B cell (primary cell): Measurements from ENCODE around the gene STX18. TPM values are rescaled to one million over a fixed set of nuclear protein-coding genes. Genes with fewer than 3 reads are reported as not detected.

Experiments used
- ATAC-seq: fragments of 200-7000 bp; cut with Tn5 transposase; one replicate; pipeline ENCODE4 v1.10.0; 2021; ENCODE audit warnings: low read depth, mild to moderate bottlenecking, moderate number of reproducible peaks, moderate library complexity
- CTCF ChIA-PET: fragments of 350-600 bp; sonication (Branson Sonifier 250); formaldehyde crosslinking; loops from one replicate; lab custom pipeline; 2021; ENCODE audit warnings: antibody characterized with exemption, inconsistent platforms; lab: Charles Lee
- POLR2A ChIA-PET: fragments of 350-600 bp; sonication (Branson Sonifier 250); formaldehyde crosslinking; loops from one replicate; lab custom pipeline; 2021; ENCODE audit warnings: antibody characterized with exemption; lab: Charles Lee
- DNase-seq: peaks from one replicate; pipeline ENCODE4 v3.0.0; 2013
- H2AFZ ChIP-seq: 2 replicates; pipeline ENCODE4 v1.6.1; 2012; ENCODE audit warnings: mild to moderate bottlenecking, low read depth, low read length; ENCODE audit not compliant: insufficient read depth, poor library complexity, severe bottlenecking
- H3K27ac ChIP-seq, 2 donors: 1 replicate in 1 of 2; 2 replicates in 1 of 2; pipeline ENCODE4 v1.5.1; 2012 to 2013; ENCODE audit warnings: low read length in 2 of 2, mild to moderate bottlenecking in 2 of 2, moderate library complexity in 1 of 2
- H3K27me3 ChIP-seq, 4 experiments: fragments of 200-600 bp in 1 of 4; sonication (generic) in 1 of 4; replicated peaks in 1 of 4; 1 replicate in 2 of 4; 2 replicates in 2 of 4; pipeline versions ENCODE4 v1.6.1 to v1.7.0; 2013 to 2016; ENCODE audit warnings: low read length in 3 of 4, mild to moderate bottlenecking in 2 of 4, mixed read lengths in 1 of 4, moderate library complexity in 1 of 4; ENCODE audit not compliant: insufficient read depth in 4 of 4, control insufficient read depth in 3 of 4; ENCODE audit errors: control extremely low read depth in 1 of 4
- H3K36me3 ChIP-seq, 2 experiments: replicated peaks in 1 of 2; 1 replicate in 1 of 2; 2 replicates in 1 of 2; pipeline versions ENCODE4 v1.6.1 to v1.7.1; 2013; ENCODE audit warnings: low read length in 1 of 2; ENCODE audit not compliant: insufficient read depth in 2 of 2, control insufficient read depth in 1 of 2; ENCODE audit errors: control extremely low read depth in 1 of 2, extremely low read depth in 1 of 2
- H3K4me1 ChIP-seq, 2 donors: fragments of 200-600 bp in 1 of 2; sonication (generic) in 1 of 2; 1 replicate in 1 of 2; 2 replicates in 1 of 2; pipeline versions ENCODE4 v1.5.1 to v1.6.1; 2013 to 2017; ENCODE audit warnings: low read length in 2 of 2; ENCODE audit not compliant: control insufficient read depth in 2 of 2, insufficient read depth in 2 of 2
- H3K4me2 ChIP-seq: replicated peaks from 2 replicates; pipeline ENCODE3; 2012; ENCODE audit warnings: mild to moderate bottlenecking, low read depth, low read length; ENCODE audit not compliant: poor library complexity, severe bottlenecking
- H3K4me3 ChIP-seq, 5 experiments: fragments of 200-600 bp in 1 of 5; sonication (generic) in 1 of 5; 1 replicate in 3 of 5; 2 replicates in 2 of 5; pipeline versions ENCODE4 v1.5.1 to v1.7.0; 2011 to 2016; ENCODE audit warnings: low read length in 4 of 5, mild to moderate bottlenecking in 4 of 5, low read depth in 2 of 5, control low read depth in 1 of 5, moderate library complexity in 1 of 5; ENCODE audit not compliant: insufficient read depth in 1 of 5; ENCODE audit errors: control extremely low read depth in 1 of 5, extremely low read depth in 1 of 5
- H3K79me2 ChIP-seq: fragments of 200-600 bp; sonication (generic); one replicate; pipeline ENCODE4 v1.6.0; 2016; ENCODE audit warnings: low read length; ENCODE audit not compliant: control insufficient read depth, insufficient read depth
- H3K9ac ChIP-seq: fragments of 200-600 bp; sonication (generic); 2 replicates; pipeline ENCODE4 v1.6.1; 2017; ENCODE audit warnings: mild to moderate bottlenecking, low read length, moderate library complexity
- H3K9me3 ChIP-seq, 3 donors: one replicate each; pipeline versions ENCODE4 v1.6.1 to v1.7.1; 2013; ENCODE audit warnings: low read length in 2 of 3; ENCODE audit not compliant: control insufficient read depth in 2 of 3, insufficient read depth in 1 of 3; ENCODE audit errors: control extremely low read depth in 1 of 3
- H4K20me1 ChIP-seq: 2 replicates; pipeline ENCODE4 v1.6.0; 2012; ENCODE audit warnings: mild to moderate bottlenecking, low read length; ENCODE audit not compliant: insufficient read depth, control insufficient read depth, poor library complexity, severe bottlenecking
- H3K27ac Mint-ChIP-seq: one replicate; pipeline ENCODE4 v1.8.0; 2021; ENCODE audit warnings: mixed read lengths
- H3K27me3 Mint-ChIP-seq: one replicate; pipeline ENCODE4 v1.8.0; 2021; ENCODE audit warnings: mixed read lengths
- H3K4me1 Mint-ChIP-seq: one replicate; pipeline ENCODE4 v1.8.0; 2021; ENCODE audit warnings: mixed read lengths
- H3K4me3 Mint-ChIP-seq: one replicate; pipeline ENCODE4 v1.8.0; 2021; ENCODE audit warnings: mixed read lengths
- H3K9me3 Mint-ChIP-seq: one replicate; pipeline ENCODE4 v1.8.0; 2022; ENCODE audit warnings: mixed read lengths; ENCODE audit not compliant: insufficient read depth
- EZH2 ChIP-seq: IDR thresholded peaks from 2 replicates; pipeline ENCODE4 v1.6.1; 2012; ENCODE audit warnings: borderline replicate concordance, low read depth, mild to moderate bottlenecking, moderate library complexity, low read length; ENCODE audit not compliant: insufficient read depth, poor library complexity, severe bottlenecking
- WGBS: methylation state at CpG from one replicate; pipeline ENCODE4 v1.1.5; 2013; ENCODE audit warnings: missing lambda C conversion rate; ENCODE audit not compliant: insufficient coverage; 5-methylcytosine and 5-hydroxymethylcytosine counted together
- intact Hi-C: fragments of 100-400 bp; cut with micrococcal nuclease; formaldehyde crosslinking; loops from one replicate; pipeline ENCODE4 v1.10.0; 2022
- polyA plus RNA-seq: library from polyadenylated mRNA; depleted of rRNA; stranded (reverse); fragments of >200 nt; gene quantifications from 2 replicates; pipeline ENCODE4 v1.2.3, GENCODE V29; 2012
- total RNA-seq, 2 donors: library from RNA; stranded (reverse); fragments of 120-200 nt in 1 of 2; gene quantifications; 1 replicate in 1 of 2; 2 replicates in 1 of 2; pipeline versions ENCODE4 v1.2.3 to v1.2.4, GENCODE V29; 2013 to 2022
- TF ChIP-seq, protein P1 (sequence below): fragments of 200-600 bp; IDR thresholded peaks from one replicate; pipeline ENCODE4 v1.8.0; 2022; ENCODE audit warnings: antibody characterized with exemption, mild to moderate bottlenecking

STX18 gene
- total and polyA plus RNA-seq, 2 donors (not counting 1 experiment from before 2014, with no cell fraction given) = 20.3 to 33.6 TPM

- Histone ChIP-seq H3K9me3 (peaks cover 0 to 2% (median 0%) of the 10 kb centered on the region in 3 donors), H4K20me1 (no peaks in the 10 kb centered on the region), H2AFZ (no peak overlapping the region), H3K79me2 (no peaks in the 10 kb centered on the region), H3K4me1 (peaks cover 13 to 23% of the 10 kb centered on the region in 2 donors), H3K4me2 (peak overlapping the region; percentile 54), H3K36me3 (no peaks in the 10 kb centered on the region), H3K27ac (no peak overlapping the region), H3K9ac (no peak overlapping the region), H3K27me3 (peaks cover 0 to 57% (median 17%) of the 10 kb centered on the region in 4 experiments), H3K4me3 (no peak overlapping the region)
- DNase-seq = no peak
- Mint-ChIP-seq H3K27me3 (peaks cover 51% of the 10 kb centered on the region), H3K4me1 (peaks cover 14% of the 10 kb centered on the region), H3K27ac (no peak overlapping the region), H3K9me3 (no peaks in the 10 kb centered on the region), H3K4me3 (peak overlapping the region; percentile 49)
- WGBS = 3% methylated on average over 59 of the region's 62 CpGs
- TF ChIP-seq, protein P1, sequence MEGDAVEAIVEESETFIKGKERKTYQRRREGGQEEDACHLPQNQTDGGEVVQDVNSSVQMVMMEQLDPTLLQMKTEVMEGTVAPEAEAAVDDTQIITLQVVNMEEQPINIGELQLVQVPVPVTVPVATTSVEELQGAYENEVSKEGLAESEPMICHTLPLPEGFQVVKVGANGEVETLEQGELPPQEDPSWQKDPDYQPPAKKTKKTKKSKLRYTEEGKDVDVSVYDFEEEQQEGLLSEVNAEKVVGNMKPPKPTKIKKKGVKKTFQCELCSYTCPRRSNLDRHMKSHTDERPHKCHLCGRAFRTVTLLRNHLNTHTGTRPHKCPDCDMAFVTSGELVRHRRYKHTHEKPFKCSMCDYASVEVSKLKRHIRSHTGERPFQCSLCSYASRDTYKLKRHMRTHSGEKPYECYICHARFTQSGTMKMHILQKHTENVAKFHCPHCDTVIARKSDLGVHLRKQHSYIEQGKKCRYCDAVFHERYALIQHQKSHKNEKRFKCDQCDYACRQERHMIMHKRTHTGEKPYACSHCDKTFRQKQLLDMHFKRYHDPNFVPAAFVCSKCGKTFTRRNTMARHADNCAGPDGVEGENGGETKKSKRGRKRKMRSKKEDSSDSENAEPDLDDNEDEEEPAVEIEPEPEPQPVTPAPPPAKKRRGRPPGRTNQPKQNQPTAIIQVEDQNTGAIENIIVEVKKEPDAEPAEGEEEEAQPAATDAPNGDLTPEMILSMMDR = no peak
- no peak for TF ChIP-seq EZH2
- intact Hi-C loops = no loop called here
- POLR2A ChIA-PET = no interaction called here
- CTCF ChIA-PET = no interaction called here
- no peak for ATAC-seq
These were observed 154.1 kb downstream of the STX18 start for GRCh38 chr4:4387531-4388310.

- H3K9ac ChIP-seq = no peak within 1 kb of the TSS
- ATAC-seq = no peak
- peaks cover 0 to 61% (median 17%) of the 10 kb centered on the region in 4 experiments for H3K27me3 ChIP-seq
- ChIA-PET POLR2A (no interaction called here), CTCF (no interaction called here)
- H3K4me1 Mint-ChIP-seq = peaks cover 14% of the 10 kb centered on the region
- no peaks in the 10 kb centered on the region for H3K9me3 Mint-ChIP-seq
- H3K4me3 Mint-ChIP-seq = peak within 1 kb of the TSS; percentile 61
- H4K20me1 ChIP-seq = no peaks in the 10 kb centered on the region
- H2AFZ ChIP-seq = no peak within 1 kb of the TSS
- peaks cover 0 to 2% (median 0%) of the 10 kb centered on the region in 3 donors for H3K9me3 ChIP-seq
- peaks cover 55% of the 10 kb centered on the region for H3K27me3 Mint-ChIP-seq
- peak within 1 kb of the TSS; percentile 54 for H3K4me2 ChIP-seq
- no peak within 1 kb of the TSS for H3K27ac ChIP-seq
- intact Hi-C loops = no loop called here
- H3K4me1 ChIP-seq = peaks cover 13 to 23% of the 10 kb centered on the region in 2 donors
- H3K4me3 ChIP-seq = peak within 1 kb of the TSS in 1 of 5 experiments; percentile 17
- no peak for TF ChIP-seq EZH2
- TF ChIP-seq, protein P1 = no peak
- WGBS = 2% methylated on average over 83 of the region's 87 CpGs
- H3K79me2 ChIP-seq = no peaks in the 10 kb centered on the region
- H3K36me3 ChIP-seq = no peaks in the 10 kb centered on the region
- no peak within 1 kb of the TSS for H3K27ac Mint-ChIP-seq
- no peak for DNase-seq
These were observed 155.0 kb downstream of the STX18 start, which contains the start of gene NSG1 for GRCh38 chr4:4386736-4387392. NSG1 (plus strand) TSS chr4:4387102; CDS start chr4:4387630, 528 bp downstream.
